ENCODE results near the gene CIAO2A.

The CIAO2A gene

DNA sequence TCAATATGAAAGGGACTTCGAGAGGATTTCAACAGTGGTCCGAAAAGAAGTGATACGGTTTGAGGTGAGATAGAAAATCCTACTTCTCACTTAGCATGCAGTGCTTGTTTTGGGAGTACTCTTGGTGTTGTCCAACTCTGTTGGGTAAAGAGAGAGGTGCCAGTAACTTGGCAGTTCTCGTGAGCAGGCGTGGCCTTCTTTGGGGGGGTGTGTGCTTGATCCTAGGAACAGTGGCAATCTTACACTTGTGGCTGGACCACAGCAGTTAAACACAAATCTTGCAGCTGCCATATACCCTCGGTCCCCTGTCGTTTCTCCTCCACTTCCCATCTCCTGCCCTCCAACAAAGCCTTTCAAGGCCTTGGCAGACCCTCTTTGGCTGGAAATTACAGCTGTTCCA lies 42.7 kb upstream of the CIAO2A start:
- no peaks in the 10 kb centered on the region for H3K27me3 ChIP-seq
- H3K27ac ChIP-seq = no peak overlapping the region
- H3K4me1 ChIP-seq (ENCODE audit: control insufficient read depth in 1 of 2, insufficient read depth in 1 of 2, low read depth in 1 of 2, low read length in 1 of 2) = no peaks in the 10 kb centered on the region
- TF ChIP-seq, protein P1, sequence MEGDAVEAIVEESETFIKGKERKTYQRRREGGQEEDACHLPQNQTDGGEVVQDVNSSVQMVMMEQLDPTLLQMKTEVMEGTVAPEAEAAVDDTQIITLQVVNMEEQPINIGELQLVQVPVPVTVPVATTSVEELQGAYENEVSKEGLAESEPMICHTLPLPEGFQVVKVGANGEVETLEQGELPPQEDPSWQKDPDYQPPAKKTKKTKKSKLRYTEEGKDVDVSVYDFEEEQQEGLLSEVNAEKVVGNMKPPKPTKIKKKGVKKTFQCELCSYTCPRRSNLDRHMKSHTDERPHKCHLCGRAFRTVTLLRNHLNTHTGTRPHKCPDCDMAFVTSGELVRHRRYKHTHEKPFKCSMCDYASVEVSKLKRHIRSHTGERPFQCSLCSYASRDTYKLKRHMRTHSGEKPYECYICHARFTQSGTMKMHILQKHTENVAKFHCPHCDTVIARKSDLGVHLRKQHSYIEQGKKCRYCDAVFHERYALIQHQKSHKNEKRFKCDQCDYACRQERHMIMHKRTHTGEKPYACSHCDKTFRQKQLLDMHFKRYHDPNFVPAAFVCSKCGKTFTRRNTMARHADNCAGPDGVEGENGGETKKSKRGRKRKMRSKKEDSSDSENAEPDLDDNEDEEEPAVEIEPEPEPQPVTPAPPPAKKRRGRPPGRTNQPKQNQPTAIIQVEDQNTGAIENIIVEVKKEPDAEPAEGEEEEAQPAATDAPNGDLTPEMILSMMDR (IDR thresholded peaks at IDR 0.05) = no peak
- H3K9me3 ChIP-seq = no peaks in the 10 kb centered on the region
- H3K4me3 ChIP-seq (ENCODE audit: low read depth in 1 of 2, low read length in 1 of 2) = no peak overlapping the region
- H3K36me3 ChIP-seq = peaks cover 90% of the 10 kb centered on the region

DNA sequence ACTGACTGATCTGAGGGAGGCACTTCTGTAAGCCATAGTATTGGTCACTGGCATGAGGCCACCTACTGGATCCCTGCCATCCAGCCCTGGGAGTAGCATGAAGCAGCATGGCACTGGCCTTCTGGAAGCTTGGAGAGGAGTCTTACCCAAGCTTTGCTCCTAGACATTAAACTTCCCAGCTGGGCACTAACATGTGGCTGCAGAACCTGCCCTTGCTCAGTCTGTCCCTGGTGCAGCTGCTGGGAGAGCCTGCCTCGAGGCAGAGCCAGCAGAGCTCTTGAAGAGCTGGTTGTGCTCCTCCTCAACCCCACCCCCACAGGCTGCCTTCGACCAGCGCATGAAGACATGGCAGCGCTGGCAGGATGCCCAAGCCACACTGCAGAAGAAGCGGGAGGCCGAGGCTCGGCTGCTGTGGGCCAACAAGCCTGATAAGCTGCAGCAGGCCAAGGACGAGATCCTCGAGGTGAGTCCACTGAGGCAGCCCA lies 40.7 kb upstream of the CIAO2A start:
- no peaks in the 10 kb centered on the region for H3K27me3 ChIP-seq
- H3K9me3 ChIP-seq = no peaks in the 10 kb centered on the region
- H3K27ac ChIP-seq = no peak overlapping the region
- peaks cover 96% of the 10 kb centered on the region for H3K36me3 ChIP-seq
- H3K4me1 ChIP-seq (ENCODE audit: control insufficient read depth in 1 of 2, insufficient read depth in 1 of 2, low read depth in 1 of 2, low read length in 1 of 2) = no peaks in the 10 kb centered on the region
- no peak overlapping the region for H3K4me3 ChIP-seq (ENCODE audit: low read depth in 1 of 2, low read length in 1 of 2)
- TF ChIP-seq, protein P1 (IDR thresholded peaks at IDR 0.05) = no peak

DNA sequence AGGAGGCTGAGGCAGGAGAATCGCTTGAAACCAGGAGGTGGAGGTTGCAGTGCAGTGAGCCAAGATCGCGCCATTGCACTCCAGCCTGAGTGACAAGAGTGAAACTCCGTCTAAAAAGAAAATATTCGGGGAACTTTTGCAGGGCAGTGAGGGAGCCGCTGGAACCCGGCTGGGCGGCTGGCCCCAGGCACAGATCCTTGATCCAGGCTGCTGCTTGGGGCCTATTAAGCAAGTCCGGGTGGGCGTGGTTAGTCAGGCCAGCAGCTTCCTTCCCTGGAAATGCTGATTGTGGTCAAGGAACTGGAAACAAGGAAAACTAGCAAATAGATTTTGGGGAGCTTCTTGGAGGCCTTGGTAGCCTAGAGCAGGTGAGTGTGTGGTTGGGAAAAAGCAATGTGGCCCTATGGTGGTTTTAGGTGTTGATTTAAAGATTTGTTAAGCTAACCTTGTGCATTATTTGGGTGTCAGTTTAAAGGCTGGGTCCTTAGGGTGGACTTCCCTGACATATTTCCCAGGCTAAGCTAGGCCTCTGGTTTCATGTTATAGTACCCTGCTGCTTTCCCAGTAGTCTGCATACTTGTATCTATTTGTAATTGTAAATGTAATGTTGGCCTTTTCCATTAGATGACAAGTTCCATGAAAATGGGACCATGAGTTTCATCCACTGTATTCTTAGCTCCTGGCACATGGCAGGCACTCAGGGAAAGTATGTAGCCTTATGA lies 40.1 kb upstream of the CIAO2A start:
- no peak overlapping the region for H3K27ac ChIP-seq
- H3K4me1 ChIP-seq (ENCODE audit: control insufficient read depth in 1 of 2, insufficient read depth in 1 of 2, low read depth in 1 of 2, low read length in 1 of 2) = no peaks in the 10 kb centered on the region
- H3K27me3 ChIP-seq = no peaks in the 10 kb centered on the region
- no peak overlapping the region for H3K4me3 ChIP-seq (ENCODE audit: low read depth in 1 of 2, low read length in 1 of 2)
- H3K9me3 ChIP-seq = no peaks in the 10 kb centered on the region
- H3K36me3 ChIP-seq = peaks cover 100% of the 10 kb centered on the region
- TF ChIP-seq, protein P1 (IDR thresholded peaks at IDR 0.05) = no peak

DNA sequence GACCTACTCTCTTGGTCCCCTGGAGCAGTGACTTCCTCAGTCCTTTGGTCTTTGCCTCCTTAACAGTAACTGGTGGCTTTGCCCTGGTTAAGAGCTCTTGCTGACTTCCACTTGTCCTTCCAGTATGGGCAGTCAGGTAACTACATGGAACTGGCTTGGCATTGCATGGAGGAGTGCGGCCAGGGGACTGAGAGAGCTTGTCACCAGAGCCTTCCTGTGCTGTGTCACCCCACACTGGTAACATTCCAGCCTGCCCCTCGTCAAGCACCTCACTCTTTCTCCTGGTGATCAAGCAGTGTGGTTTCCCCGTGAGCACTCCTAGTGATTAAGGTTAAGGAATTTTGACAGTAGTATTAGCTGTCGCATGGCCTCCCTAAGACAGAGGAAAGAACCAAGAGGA lies 38.6 kb upstream of the CIAO2A start:
- no peaks in the 10 kb centered on the region for H3K9me3 ChIP-seq
- H3K4me1 ChIP-seq (ENCODE audit: control insufficient read depth in 1 of 2, insufficient read depth in 1 of 2, low read depth in 1 of 2, low read length in 1 of 2) = no peaks in the 10 kb centered on the region
- H3K4me3 ChIP-seq (ENCODE audit: low read depth in 1 of 2, low read length in 1 of 2) = no peak overlapping the region
- peaks cover 100% of the 10 kb centered on the region for H3K36me3 ChIP-seq
- no peak overlapping the region for H3K27ac ChIP-seq
- H3K27me3 ChIP-seq = no peaks in the 10 kb centered on the region
- TF ChIP-seq, protein P1 (IDR thresholded peaks at IDR 0.05) = no peak

DNA sequence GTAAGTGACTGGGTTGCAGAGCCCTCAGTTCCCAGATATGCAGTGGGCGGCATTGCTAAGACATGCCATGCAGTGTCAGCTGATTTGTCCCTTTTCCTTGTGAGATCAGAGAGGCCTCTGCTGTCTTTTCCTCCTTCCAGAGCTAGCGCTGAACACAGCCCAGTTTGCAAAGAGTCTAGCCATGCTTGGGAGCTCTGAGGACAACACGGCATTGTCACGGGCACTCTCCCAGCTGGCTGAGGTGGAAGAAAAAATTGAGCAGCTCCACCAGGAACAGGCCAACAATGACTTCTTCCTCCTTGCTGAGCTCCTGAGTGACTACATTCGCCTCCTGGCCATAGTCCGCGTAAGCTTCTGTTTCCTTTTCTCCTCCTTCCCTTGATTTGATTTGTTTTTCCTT lies 37.9 kb upstream of the CIAO2A start:
- Histone ChIP-seq H3K27ac (no peak overlapping the region), H3K4me1 (ENCODE audit: control insufficient read depth in 1 of 2, insufficient read depth in 1 of 2, low read depth in 1 of 2, low read length in 1 of 2) (no peaks in the 10 kb centered on the region), H3K9me3 (no peaks in the 10 kb centered on the region), H3K36me3 (peaks cover 100% of the 10 kb centered on the region), H3K4me3 (ENCODE audit: low read depth in 1 of 2, low read length in 1 of 2) (no peak overlapping the region), H3K27me3 (no peaks in the 10 kb centered on the region)
- TF ChIP-seq, protein P1 (IDR thresholded peaks at IDR 0.05) = no peak

Data from neutrophil (primary cell).